NCI-H460 (cell line): ENCODE measurements around the gene STPG4. TPM values are rescaled to one million over a fixed set of nuclear protein-coding genes. Genes with fewer than 3 reads are reported as not detected.
A peak's percentile ranks its signal among the peaks of the same experiment; 100 is the strongest.

Experiments
- DNase-seq: peaks from one replicate; pipeline ENCODE4 v3.0.0-alpha.2; 2016; ENCODE audit warnings: low read depth; ENCODE audit errors: extremely low read depth
- total RNA-seq: library from RNA; depleted of rRNA; stranded (reverse); fragments of >200 nt; shearing (Covaris generic); gene quantifications from 2 replicates; pipeline ENCODE4 v1.2.3, GENCODE V29; 2014

Gene STPG4
- total RNA-seq, 1 experiment from 2014 or later: not detected

DNA sequence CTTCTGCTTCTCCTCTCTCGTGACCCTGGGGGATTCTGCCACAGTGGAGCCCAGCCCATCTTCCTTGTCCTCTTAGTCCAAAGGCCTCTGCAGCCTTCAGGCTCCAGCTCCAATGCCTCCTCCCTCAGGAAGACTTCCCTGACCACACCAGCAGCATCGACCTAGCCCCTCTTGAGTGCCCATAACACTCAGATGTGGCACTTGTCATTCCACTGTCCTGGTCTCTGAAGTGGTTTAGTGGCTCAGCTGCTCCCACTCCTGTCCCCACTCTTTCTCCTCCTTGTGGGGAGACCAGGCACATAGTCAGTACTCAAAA is 97.5 kb downstream of the STPG4 start:
- no peak for DNase-seq

DNA sequence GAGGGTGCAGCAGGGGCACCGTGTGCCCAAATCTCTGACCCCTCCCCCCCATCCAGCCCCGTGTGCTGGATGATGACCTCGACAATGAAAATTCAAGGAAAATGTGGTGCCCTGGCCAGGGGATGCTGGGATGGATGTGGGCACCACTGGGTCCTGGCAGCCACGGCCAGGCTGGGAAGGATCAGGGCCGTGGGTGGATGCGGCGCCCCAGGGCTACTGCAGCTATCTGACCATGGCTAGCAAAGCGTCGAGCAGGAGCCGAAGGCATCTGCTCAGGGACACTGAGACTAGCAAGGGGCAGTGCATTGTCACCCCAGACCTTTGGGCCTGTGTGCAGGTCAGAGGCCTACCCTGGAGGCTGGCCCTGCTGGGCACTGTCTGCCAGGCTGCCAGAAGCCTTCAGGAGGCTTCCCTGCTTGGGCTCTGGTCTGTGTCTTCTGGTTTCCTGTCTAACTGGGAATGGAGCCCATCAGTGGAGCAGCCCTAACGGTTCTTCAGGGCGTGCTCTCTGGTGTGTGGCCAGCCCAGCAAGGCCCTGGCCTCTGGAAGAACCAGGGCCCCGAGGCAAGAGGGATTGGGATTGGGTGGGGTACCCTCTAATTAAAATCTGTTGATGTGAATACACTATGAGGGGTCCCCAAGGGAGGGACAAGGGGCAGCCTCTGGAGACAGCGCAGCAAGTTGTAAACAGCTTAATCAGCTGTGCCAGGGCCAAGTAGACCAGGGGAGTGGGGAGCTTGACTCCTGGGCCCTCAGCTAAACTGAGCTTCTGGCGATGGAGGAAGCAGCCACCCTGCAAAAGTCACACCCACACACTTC is 98.0 kb downstream of the STPG4 start:
- no peak for DNase-seq

- DNase-seq: no peak
These were observed 98.7 kb downstream of the STPG4 start for GRCh38 chr2:47056374-47056773.

- no peak for DNase-seq
These were observed 100.2 kb downstream of the STPG4 start for GRCh38 chr2:47054868-47055267.

DNA sequence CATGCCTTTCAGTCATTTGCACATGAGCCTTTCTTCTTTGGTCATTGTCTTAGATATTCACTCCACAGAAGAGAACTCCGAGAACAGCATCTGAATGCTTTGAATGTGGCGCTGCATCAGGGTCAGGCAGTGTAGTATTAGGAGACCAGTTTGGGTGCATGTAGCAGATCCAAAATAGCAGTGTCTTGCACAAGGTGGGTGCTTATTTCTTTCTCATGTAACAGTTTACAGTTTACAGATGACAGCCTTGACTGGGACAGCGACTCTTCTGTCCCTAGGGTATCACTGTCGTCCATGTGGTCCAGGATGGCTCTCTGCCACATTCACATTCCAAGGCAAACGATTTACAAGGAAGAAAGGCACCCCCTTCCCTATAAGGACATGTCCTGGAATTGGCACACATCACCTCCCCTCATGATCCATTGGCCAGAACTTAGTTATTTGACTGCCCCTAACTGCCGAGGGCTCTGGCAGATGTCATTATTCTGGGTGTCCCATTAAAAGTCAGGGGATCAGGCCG is 101.0 kb downstream of the STPG4 start:
- DNase-seq: no peak

DNA sequence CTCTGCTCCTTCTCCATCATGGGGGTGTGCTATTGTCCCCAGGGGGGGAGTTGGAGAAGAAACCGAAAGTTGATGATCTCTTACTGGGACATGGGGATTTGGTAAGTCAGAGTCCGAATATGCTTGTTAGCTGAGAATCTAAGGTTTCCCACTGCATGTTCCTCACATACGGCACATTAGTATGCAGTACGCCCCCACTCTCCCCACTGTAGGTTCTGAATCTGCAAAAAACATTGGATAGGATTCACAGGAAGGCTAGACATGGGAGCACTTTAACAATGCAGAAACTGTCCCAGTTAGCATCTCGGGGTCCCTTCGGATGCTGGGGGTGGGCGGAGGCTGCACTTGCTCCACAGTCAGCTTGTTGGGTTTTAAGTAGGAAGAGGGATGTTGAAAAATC is 102.3 kb downstream of the STPG4 start:
- DNase-seq: no peak

DNA sequence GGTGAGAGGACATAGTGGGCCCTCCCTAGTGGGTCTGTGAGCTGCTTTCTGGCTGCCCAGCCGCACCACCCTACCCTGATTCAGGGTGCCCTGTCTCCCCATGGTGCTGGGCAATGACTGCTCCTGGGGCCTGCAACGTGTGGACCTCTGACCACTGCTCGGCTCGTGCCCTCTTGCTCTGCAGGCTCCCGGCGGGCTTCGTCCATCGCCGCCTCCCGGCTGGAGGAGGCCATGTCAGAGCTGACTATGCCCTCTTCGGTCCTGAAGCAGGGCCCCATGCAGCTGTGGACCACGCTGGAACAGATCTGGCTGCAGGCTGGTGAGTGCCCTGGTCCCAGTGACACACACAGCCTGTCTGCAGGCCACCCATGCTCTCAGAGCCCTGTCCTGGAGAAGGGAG is 103.5 kb downstream of the STPG4 start:
- DNase-seq: no peak

DNA sequence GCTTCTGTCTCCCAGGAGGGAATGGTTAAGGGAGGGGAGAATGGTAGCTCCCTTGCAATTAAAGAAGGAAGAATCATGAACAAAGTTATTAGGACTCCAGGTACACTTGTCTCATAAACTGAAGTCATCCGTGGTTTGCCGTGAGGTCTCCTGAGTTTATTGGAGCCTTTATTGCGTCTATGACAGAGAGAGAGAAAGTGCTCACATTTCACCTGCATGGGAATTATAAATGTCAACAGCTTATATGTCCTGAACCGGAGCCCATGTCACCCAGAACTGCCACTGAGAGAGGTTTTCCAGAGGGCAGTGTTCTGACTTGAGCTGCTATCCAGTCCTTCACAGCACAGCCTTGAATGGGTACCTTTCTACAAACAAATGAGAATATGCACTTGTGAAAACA is 104.3 kb downstream of the STPG4 start:
- no peak for DNase-seq

- no peak for DNase-seq
These were observed 104.9 kb downstream of the STPG4 start for GRCh38 chr2:47050021-47050760.

- no peak for DNase-seq
These were observed 105.6 kb downstream of the STPG4 start for GRCh38 chr2:47049502-47049901.

DNA sequence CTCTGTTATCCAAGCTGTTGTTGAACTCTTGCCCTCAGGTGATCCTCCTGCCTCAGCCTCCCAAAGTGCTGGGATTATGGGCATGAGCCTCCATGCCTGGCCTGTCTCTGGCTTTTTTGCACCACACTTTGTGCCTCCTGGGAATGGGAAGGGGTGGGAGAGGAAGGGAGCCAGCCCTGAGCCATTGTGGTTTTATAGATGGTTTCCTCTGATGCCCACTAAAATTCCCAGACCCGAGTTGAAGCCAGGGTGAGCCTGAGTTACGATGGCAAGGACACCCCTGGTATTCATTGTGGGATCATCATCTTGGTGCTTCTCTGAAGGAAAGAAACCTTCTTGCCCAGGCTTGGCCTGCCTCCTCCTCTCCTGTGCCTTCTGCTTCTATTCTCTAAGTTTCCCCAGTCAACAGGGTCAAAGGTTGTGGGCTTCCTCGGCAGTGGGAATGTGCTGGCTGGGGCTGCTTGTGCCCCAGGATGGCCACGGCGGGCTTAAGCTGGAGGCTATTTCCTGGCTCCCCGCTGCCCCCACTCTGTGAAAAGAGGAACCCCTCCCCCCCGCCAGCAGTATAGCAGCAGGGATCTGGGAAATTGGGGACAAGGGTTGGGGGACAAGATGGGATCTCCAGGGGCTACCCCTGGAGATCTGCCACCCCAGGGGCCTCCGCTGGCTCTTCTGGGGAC is 106.2 kb downstream of the STPG4 start:
- no peak for DNase-seq

GRCh38 chr2:47046271-47046670 is 108.8 kb downstream of the STPG4 start:
- DNase-seq: no peak

DNA sequence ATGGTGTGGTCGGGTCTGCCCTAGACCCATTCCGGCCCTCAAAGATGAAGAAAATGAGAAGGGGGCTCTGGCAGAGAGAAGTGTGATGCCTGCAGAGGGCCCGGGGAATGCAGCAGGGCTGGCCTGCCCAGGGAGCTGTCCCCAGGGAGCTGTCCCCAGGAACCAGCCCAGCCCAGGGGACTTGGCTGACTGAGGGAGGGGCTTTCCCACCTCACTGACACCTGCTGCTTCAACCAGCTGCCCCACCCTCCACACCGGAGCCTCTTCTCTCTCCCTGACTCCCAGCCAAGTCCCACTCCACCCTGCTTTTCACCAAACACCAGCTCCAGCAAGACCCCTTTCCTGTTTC is 111.2 kb downstream of the STPG4 start:
- DNase-seq: no peak

- peak; percentile 69 for DNase-seq
These were observed 111.8 kb downstream of the STPG4 start for GRCh38 chr2:47043142-47043890.

- DNase-seq: no peak
These were observed 113.0 kb downstream of the STPG4 start for GRCh38 chr2:47041891-47042684.

GRCh38 chr2:47041063-47041462 is 114.0 kb downstream of the STPG4 start:
- DNase-seq: no peak

DNA sequence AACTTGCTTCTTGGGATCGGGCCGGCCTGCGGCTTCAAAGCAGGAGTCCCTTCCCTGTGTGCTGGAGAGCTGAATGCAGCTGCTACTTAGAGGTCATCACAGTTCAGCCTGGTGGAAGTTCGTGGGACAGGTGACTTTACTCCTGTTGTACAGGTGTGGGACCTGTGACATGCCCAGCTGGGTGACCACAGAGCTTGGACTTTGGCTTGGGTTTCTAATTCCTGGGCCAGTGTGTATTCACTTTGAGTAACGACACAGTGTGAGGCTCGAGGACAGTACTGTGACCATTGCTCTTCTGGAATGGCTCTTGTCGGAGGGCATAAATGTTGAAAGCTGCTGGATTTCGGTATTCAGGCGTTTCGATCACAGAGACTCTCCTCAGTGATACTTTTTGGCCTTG is 114.5 kb downstream of the STPG4 start:
- DNase-seq: no peak

GRCh38 chr2:47039913-47040562 is 115.1 kb downstream of the STPG4 start:
- DNase-seq: no peak

DNA sequence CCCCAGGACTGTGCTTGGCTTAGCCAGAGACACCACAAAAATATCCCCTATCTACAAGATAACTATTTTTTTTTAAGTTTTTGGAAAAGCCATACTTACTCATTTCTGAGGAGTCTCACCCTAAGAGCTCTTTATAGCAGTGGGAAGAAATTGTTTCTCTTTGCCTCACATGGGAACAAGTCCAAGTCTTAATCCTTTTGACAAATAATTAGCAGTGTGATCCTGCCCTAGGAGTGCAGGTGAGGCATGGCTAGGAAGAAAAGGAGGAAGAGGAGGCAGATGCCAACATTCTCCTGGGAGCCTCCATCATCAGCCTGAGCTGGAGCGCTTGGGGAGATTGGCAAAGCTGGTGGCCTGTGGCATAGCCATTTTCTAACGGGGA is 115.6 kb downstream of the STPG4 start:
- no peak for DNase-seq
